Measurements from ENCODE around the gene NELL2. TPM values are rescaled to one million over a fixed set of nuclear protein-coding genes. Genes with fewer than 3 reads are reported as not detected.

Gene NELL2
- polyA plus RNA-seq, 2 of the 4 experiments (the other 2 are of a cell fraction), result 0.16 TPM; not detected in 1

DNA sequence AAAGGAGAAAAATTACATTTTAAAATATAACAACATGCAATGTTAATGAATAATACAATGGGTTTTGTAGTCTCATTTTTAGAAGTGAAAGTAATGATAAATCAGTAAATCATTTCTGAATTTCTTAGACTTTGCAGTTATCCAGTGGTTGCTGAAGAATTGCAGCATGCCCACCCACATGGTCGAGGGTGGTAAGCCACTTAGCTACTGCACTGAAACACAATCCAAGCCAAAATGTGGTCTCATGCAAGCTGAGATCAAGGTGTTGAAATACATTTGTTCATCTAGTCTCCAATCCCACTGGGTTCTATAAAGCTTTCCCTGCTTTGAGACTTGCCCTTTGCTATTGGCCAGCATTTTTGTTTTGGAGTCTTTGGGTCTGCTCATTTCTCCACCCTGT, 247.9 kb downstream of the NELL2 start:
- no peak for DNase-seq (ENCODE audit: low read depth in 1 of 2, low spot score in 1 of 2)
- no peak overlapping the region for H3K27ac ChIP-seq
- 0% methylated on average over 1 of the region's 1 CpG for WGBS (ENCODE audit: missing lambda C conversion rate)
- H3K9me3 ChIP-seq, result no peaks in the 10 kb centered on the region
- H3K4me2 ChIP-seq, result no peak overlapping the region
- H3K4me3 ChIP-seq, result no peak overlapping the region
- POLR2A ChIA-PET, result no interaction called here
- TF ChIP-seq, protein P1, sequence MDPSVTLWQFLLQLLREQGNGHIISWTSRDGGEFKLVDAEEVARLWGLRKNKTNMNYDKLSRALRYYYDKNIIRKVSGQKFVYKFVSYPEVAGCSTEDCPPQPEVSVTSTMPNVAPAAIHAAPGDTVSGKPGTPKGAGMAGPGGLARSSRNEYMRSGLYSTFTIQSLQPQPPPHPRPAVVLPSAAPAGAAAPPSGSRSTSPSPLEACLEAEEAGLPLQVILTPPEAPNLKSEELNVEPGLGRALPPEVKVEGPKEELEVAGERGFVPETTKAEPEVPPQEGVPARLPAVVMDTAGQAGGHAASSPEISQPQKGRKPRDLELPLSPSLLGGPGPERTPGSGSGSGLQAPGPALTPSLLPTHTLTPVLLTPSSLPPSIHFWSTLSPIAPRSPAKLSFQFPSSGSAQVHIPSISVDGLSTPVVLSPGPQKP (IDR thresholded peaks at IDR 0.05; ENCODE audit: low read depth, low read length), result no peak
- TF ChIP-seq SREBF2 (IDR thresholded peaks at IDR 0.05), result no peak
- TF ChIP-seq NR3C1 (IDR thresholded peaks at IDR 0.05), result no peak
- TF ChIP-seq ZSCAN20 (CRISPR knock-in tag; IDR thresholded peaks at IDR 0.05), result no peak
- TF ChIP-seq CHD4 (IDR thresholded peaks at IDR 0.05; ENCODE audit: borderline replicate concordance), result no peak
- no peak for TF ChIP-seq POLR2AphosphoS2 (conservative IDR thresholded peaks at IDR 0.05; ENCODE audit: low read length)
- TF ChIP-seq, protein P2, sequence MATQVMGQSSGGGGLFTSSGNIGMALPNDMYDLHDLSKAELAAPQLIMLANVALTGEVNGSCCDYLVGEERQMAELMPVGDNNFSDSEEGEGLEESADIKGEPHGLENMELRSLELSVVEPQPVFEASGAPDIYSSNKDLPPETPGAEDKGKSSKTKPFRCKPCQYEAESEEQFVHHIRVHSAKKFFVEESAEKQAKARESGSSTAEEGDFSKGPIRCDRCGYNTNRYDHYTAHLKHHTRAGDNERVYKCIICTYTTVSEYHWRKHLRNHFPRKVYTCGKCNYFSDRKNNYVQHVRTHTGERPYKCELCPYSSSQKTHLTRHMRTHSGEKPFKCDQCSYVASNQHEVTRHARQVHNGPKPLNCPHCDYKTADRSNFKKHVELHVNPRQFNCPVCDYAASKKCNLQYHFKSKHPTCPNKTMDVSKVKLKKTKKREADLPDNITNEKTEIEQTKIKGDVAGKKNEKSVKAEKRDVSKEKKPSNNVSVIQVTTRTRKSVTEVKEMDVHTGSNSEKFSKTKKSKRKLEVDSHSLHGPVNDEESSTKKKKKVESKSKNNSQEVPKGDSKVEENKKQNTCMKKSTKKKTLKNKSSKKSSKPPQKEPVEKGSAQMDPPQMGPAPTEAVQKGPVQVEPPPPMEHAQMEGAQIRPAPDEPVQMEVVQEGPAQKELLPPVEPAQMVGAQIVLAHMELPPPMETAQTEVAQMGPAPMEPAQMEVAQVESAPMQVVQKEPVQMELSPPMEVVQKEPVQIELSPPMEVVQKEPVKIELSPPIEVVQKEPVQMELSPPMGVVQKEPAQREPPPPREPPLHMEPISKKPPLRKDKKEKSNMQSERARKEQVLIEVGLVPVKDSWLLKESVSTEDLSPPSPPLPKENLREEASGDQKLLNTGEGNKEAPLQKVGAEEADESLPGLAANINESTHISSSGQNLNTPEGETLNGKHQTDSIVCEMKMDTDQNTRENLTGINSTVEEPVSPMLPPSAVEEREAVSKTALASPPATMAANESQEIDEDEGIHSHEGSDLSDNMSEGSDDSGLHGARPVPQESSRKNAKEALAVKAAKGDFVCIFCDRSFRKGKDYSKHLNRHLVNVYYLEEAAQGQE (IDR thresholded peaks at IDR 0.05), result no peak
- TF ChIP-seq, protein P3, sequence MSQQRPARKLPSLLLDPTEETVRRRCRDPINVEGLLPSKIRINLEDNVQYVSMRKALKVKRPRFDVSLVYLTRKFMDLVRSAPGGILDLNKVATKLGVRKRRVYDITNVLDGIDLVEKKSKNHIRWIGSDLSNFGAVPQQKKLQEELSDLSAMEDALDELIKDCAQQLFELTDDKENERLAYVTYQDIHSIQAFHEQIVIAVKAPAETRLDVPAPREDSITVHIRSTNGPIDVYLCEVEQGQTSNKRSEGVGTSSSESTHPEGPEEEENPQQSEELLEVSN (IDR thresholded peaks at IDR 0.05; ENCODE audit: borderline replicate concordance, low read depth), result no peak
- TF ChIP-seq FOSL2 (IDR thresholded peaks at IDR 0.05), result no peak
- no peak for TF ChIP-seq FOSL2 (CRISPR knock-in tag; IDR thresholded peaks at IDR 0.05)
- no peak for TF ChIP-seq EP300 (IDR thresholded peaks at IDR 0.05)
- TF ChIP-seq TFCP2L1 (CRISPR knock-in tag; IDR thresholded peaks at IDR 0.05), result no peak
- TF ChIP-seq, protein P4, sequence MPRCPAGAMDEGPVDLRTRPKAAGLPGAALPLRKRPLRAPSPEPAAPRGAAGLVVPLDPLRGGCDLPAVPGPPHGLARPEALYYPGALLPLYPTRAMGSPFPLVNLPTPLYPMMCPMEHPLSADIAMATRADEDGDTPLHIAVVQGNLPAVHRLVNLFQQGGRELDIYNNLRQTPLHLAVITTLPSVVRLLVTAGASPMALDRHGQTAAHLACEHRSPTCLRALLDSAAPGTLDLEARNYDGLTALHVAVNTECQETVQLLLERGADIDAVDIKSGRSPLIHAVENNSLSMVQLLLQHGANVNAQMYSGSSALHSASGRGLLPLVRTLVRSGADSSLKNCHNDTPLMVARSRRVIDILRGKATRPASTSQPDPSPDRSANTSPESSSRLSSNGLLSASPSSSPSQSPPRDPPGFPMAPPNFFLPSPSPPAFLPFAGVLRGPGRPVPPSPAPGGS (IDR thresholded peaks at IDR 0.05), result no peak
- TF ChIP-seq, protein P5, sequence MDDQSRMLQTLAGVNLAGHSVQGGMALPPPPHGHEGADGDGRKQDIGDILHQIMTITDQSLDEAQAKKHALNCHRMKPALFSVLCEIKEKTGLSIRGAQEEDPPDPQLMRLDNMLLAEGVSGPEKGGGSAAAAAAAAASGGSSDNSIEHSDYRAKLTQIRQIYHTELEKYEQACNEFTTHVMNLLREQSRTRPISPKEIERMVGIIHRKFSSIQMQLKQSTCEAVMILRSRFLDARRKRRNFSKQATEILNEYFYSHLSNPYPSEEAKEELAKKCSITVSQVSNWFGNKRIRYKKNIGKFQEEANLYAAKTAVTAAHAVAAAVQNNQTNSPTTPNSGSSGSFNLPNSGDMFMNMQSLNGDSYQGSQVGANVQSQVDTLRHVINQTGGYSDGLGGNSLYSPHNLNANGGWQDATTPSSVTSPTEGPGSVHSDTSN (IDR thresholded peaks at IDR 0.05), result no peak
- TF ChIP-seq KDM5A (IDR thresholded peaks at IDR 0.05), result no peak
- H3K4me1 ChIP-seq, result no peaks in the 10 kb centered on the region
- no peak for FAIRE-seq
- CTCF ChIA-PET, result no interaction called here
- ATAC-seq, result no peak

DNA sequence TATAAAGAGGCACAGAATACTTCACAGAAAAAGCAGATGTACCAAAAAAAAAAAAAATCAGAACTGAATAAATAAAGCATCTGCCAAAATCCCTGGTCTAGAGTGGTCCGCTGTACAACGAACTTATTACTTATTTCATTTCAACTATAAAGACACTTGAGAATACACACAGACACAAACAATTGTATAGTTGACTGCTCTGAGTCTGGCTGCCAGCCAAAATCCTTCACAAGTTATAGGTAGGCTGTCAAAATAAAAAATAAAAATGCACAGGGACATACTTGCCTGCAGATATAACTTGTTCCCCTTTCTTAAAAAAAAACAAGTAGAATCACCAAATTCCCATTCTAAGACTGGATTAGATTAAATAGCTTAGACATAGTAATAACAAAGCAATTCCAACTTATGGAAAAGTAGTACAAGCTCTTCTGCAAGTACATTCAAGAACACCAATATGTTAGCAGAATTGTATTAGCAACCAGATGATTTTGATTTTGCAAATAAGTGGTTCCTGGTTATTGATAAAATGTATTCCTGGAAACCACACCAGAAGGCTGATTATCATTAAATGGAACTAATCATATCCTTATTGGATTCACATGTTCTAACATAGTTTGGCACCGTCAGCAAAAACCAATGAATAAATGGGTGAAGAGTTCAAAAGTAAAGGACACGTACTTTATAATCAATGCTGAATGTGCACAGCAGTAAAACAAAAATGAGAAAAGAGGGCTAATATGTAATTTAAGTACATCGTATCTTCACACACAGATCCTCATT, 248.5 kb downstream of the NELL2 start:
- H3K27ac ChIP-seq, result no peak overlapping the region
- 36% methylated on average over 5 of the region's 5 CpGs for WGBS (ENCODE audit: missing lambda C conversion rate)
- TF ChIP-seq MAFK (IDR thresholded peaks at IDR 0.05; ENCODE audit: partially characterized antibody), result peak; percentile 72
- no peak for TF ChIP-seq NPAS2 (CRISPR knock-in tag; IDR thresholded peaks at IDR 0.05; ENCODE audit: borderline replicate concordance)
- no peaks in the 10 kb centered on the region for H3K9me3 ChIP-seq
- no peak for ATAC-seq
- ChIA-PET POLR2A (no interaction called here), CTCF (no interaction called here)
- FAIRE-seq, result no peak
- no peak for DNase-seq (ENCODE audit: low read depth in 1 of 2, low spot score in 1 of 2)
- H3K4me3 ChIP-seq, result no peak overlapping the region
- H3K4me2 ChIP-seq, result no peak overlapping the region
- H3K4me1 ChIP-seq, result no peaks in the 10 kb centered on the region

Measured in A549 (cell line).